ENCODE data around the gene BMPR1B. TPM values are rescaled to one million over a fixed set of nuclear protein-coding genes. Genes with fewer than 3 reads are reported as not detected.

The BMPR1B gene
- total and polyA plus RNA-seq, 12 donors, result 0.04 to 7.8 (median 2.5) TPM

- 88 to 89% methylated on average over 8 of the region's 8 CpGs for WGBS, 2 donors
- ATAC-seq (no peak), DNase-seq (no peak)
- H3K27ac ChIP-seq, result no peak overlapping the region
- TF ChIP-seq CTCF (IDR thresholded peaks at IDR 0.05), result no peak
- intact Hi-C loops (cut with DNase I), result no loop called here
- peaks cover 0 to 6% (median 0%) of the 10 kb centered on the region in 7 donors for H3K27me3 ChIP-seq
- H3K36me3 ChIP-seq, result no peaks in the 10 kb centered on the region
- H3K4me1 ChIP-seq, result no peaks in the 10 kb centered on the region
- H3K9me3 ChIP-seq, result no peaks in the 10 kb centered on the region
- no peak overlapping the region for H3K4me3 ChIP-seq
Observed at GRCh38 chr4:95186666-95187065, 428.9 kb downstream of the BMPR1B start.

- 78 to 80% methylated on average over 5 of the region's 5 CpGs for WGBS, 2 donors
- intact Hi-C loops (cut with DNase I), result no loop called here
Observed at GRCh38 chr4:95188701-95189370, 431.1 kb downstream of the BMPR1B start.

GRCh38 chr4:95190751-95191436 lies 433.1 kb downstream of the BMPR1B start:
- intact Hi-C loops (cut with DNase I), result no loop called here
- no peak for TF ChIP-seq CTCF (IDR thresholded peaks at IDR 0.05)
- no peaks in the 10 kb centered on the region for H3K9me3 ChIP-seq
- H3K4me3 ChIP-seq, result no peak overlapping the region
- ATAC-seq (no peak), DNase-seq (no peak)
- no peaks in the 10 kb centered on the region for H3K36me3 ChIP-seq
- peaks cover 0 to 3% (median 0%) of the 10 kb centered on the region in 7 donors for H3K27me3 ChIP-seq
- H3K27ac ChIP-seq, result no peak overlapping the region
- 67% methylated on average over 9 of the region's 9 CpGs for WGBS, 2 donors
- H3K4me1 ChIP-seq, result peaks cover 0 to 6% (median 0%) of the 10 kb centered on the region in 9 donors

More at GRCh38 chr4:95188701-95189370, 431.1 kb downstream of the BMPR1B start:
- no peaks in the 10 kb centered on the region for H3K36me3 ChIP-seq
- H3K4me3 ChIP-seq, result no peak overlapping the region
- TF ChIP-seq CTCF (IDR thresholded peaks at IDR 0.05), result no peak
- no peak overlapping the region for H3K27ac ChIP-seq
- H3K27me3 ChIP-seq, result peaks cover 0 to 3% (median 0%) of the 10 kb centered on the region in 7 donors
- no peaks in the 10 kb centered on the region for H3K9me3 ChIP-seq
- ATAC-seq (no peak), DNase-seq (no peak)
- H3K4me1 ChIP-seq, result peaks cover 0 to 3% (median 0%) of the 10 kb centered on the region in 9 donors

GRCh38 chr4:95191537-95191936 lies 433.8 kb downstream of the BMPR1B start:
- peaks cover 0 to 6% (median 0%) of the 10 kb centered on the region in 7 donors for H3K27me3 ChIP-seq
- H3K4me1 ChIP-seq, result peaks cover 0 to 6% (median 0%) of the 10 kb centered on the region in 9 donors
- no peaks in the 10 kb centered on the region for H3K9me3 ChIP-seq
- WGBS, 2 donors, result 94 to 100% methylated on average over 3 of the region's 3 CpGs
- no peak overlapping the region for H3K4me3 ChIP-seq
- DNase-seq, result no peak
- H3K36me3 ChIP-seq, result no peaks in the 10 kb centered on the region
- TF ChIP-seq CTCF (IDR thresholded peaks at IDR 0.05), result no peak
- intact Hi-C loops (cut with DNase I), result no loop called here
- no peak for ATAC-seq
- no peak overlapping the region for H3K27ac ChIP-seq
